GM15510 (cell line): ENCODE data around the gene KRTAP19-8.

Experiments used
- POLR2A ChIP-seq: IDR thresholded peaks from 3 replicates; pipeline ENCODE4 v1.6.1; 2011; ENCODE audit warnings: borderline replicate concordance; ENCODE audit not compliant: insufficient read length; ENCODE audit errors: extremely low read depth

The KRTAP19-8 gene

DNA sequence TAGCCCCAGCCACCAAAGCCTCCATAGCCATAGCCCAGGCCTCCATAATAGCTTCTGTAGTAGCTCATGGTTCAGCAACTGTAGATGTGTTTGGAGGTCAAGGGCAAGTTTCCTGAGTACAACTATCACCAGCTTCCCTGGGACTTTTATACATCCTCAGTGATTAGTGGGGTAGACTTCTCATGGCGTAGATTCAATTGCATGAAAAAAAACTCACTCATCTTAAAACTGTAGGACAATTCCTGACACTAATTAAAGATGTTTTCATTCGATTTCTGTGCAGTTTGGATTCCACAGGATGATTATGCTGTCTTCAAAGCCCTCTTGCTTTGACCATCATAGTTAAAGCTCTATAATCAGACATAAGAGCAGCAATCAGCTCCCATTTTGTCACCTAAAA, at the start of gene KRTAP19-8:
Gene KRTAP19-8, minus strand, starts transcription at position 101 of the 400 bp plus-strand sequence. Its CDS starts 33 bp downstream, at position 68.
- no peak for TF ChIP-seq POLR2A

DNA sequence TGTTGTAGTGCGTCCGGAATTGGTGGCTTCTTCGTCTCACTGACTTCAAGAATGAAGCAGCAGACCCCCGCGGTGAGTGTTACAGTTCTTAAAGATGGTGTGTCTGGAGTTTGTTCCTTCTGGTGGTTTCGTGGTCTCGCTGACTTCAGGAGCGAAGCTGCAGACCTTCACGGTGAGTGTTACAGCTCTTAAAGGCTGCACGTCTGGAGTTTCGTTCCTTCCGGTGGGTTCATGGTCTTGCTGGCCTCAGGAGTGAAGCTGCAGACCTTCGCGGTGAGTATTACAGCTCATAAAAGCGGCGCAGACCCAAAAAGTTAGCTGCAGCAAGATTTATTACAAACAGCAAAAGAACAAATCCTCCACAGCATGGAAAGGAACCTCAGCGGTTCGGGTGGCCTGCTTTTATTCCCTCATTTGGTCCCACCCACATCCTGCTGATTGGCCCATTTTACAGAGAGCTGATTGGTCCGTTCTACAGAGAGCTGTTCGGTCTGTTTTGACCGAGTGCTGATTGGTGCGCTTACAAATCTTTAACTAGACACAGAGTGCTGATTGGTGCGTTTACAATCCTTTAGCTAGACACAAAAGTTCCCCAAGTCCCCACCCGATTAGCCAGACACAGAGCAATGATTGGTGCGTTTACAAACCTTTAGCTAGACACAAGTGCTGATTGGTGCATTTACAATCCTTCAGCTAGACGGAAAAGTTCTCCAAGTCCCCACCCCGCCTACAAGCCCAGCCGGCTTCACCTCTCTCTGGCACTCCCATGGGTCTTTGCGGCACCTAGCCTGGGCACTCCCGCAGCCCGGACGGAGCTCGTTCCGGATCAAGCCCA, 49.6 kb upstream of the KRTAP19-8 start:
- TF ChIP-seq POLR2A = no peak

- no peak for TF ChIP-seq POLR2A
These were observed 46.4 kb upstream of the KRTAP19-8 start for GRCh38 chr21:31084689-31085088.

DNA sequence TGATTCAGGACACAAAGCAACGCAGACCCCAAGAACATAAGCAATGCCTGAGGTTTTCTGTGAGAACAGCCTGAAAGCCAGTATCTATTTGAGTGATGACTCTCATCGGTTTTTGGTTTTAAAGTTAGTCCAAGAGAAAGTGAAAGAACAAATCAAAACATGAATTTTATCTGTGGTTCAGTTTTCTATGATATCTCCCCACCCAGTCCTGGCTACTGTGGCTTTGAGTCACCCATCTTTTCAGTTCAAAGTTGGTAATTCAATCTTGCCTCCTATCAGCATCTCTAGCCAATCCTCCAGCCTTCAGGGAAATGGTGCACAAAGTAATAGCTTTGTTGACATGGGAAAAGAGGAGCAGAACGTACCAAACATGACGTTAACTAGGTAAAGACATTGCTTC, 40.5 kb upstream of the KRTAP19-8 start:
- no peak for TF ChIP-seq POLR2A

GRCh38 chr21:31078216-31078615, 39.9 kb upstream of the KRTAP19-8 start:
- no peak for TF ChIP-seq POLR2A

DNA sequence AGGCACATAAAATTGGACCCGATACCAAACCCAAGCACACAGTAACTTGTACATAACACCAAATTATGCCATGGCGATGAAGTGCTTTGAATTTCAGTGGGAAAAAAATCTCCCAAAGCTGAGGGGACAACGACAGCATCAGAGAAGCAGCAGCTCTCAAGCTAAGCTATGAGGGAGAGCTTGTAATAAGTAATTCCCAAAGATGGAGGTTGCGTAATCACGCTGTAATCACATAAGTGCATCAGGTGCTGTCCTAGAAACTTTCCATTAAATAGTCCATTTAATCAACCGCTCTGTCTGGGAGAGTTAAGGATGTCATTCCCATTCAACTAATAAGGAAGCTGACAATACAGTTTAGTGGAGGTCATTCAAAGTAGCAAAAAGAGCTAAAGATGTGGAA, 37.6 kb upstream of the KRTAP19-8 start:
- no peak for TF ChIP-seq POLR2A

GRCh38 chr21:31072533-31072932, 34.3 kb upstream of the KRTAP19-8 start:
- TF ChIP-seq POLR2A = no peak

GRCh38 chr21:31064803-31065202, 26.5 kb upstream of the KRTAP19-8 start:
- no peak for TF ChIP-seq POLR2A

- no peak for TF ChIP-seq POLR2A
These were observed 14.3 kb upstream of the KRTAP19-8 start for GRCh38 chr21:31052489-31053142.

DNA sequence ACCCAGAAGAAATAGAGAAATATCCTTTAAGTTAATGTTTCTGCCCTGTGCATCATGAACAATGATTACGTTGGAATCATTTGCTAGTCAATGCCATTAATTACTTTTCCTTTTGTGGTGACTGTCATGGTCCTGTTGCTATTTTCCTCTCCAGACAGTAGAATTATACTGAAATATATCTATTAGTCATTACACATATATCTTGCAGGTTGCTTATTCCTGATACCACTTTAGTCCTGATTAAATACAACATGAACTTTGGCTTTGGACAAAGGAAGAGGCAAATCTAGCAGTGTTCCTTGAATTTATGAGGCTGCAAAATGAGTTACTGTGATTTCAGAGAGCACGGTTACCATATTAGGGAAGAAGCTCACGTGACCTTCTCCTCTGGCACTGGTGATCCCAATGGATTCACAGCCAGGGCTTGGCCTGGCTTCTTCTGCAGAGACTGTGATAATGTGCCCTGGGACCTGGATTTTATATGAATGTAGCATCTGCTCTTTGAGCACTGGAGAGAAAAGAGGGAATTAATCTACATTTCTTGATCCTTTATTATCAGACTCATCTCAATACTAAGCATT, 12.4 kb upstream of the KRTAP19-8 start:
- no peak for TF ChIP-seq POLR2A

DNA sequence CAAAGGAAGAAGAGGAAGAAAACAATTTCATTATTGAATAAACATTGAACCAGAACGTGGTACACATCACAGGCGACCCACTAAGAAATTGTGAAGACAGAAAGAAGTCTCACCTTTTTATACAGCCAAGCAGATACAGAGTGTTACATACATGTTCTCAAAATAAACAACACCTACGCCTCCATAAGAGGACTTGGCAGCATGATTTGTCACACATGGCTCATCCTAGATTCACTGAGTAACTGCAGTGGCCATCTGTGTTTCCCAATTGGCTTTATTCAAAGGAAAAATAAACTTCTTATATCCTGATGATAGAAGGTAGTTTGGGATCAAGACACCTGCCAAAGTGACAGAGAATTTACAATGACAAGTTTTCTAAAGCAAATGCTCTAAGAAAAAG, 7.6 kb upstream of the KRTAP19-8 start:
- no peak for TF ChIP-seq POLR2A

DNA sequence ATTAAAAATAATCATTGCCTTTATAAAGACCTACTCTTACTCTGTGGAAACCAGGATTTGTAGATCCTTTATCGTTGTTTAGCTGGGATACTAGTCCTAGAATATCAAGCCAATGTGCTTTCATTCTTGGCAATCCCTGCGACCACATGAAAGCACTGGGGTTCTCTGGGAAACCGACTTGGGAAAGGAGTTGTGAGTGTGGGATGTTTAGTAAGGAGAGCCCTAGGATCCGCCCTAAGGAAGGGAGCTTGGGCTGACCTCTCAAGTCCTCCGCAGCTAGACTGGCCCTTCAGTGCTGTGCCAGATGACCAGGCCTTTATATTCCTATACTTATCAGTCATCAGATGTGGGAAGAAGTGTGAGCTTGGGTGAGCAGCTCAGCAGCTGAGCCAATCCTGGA, 5.2 kb upstream of the KRTAP19-8 start:
- no peak for TF ChIP-seq POLR2A

DNA sequence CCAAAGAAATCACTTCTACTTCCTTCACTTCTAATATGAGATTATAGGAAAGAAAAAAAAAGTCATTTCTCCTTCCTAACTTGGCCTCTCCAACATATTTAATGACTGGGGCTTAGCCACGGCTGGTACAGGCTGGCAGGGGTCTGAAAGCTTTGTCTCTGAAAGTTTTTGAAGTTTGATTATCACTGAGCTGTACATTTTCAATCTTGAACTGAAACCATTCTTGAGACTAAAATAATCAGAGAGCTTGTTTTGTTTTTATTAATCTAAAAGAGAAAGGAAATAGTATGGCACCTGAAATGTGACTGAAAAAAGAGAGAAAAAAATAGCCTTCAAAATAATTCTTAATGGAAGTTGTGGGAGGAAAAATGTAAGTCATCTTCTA, 3.8 kb upstream of the KRTAP19-8 start:
- TF ChIP-seq POLR2A = no peak

DNA sequence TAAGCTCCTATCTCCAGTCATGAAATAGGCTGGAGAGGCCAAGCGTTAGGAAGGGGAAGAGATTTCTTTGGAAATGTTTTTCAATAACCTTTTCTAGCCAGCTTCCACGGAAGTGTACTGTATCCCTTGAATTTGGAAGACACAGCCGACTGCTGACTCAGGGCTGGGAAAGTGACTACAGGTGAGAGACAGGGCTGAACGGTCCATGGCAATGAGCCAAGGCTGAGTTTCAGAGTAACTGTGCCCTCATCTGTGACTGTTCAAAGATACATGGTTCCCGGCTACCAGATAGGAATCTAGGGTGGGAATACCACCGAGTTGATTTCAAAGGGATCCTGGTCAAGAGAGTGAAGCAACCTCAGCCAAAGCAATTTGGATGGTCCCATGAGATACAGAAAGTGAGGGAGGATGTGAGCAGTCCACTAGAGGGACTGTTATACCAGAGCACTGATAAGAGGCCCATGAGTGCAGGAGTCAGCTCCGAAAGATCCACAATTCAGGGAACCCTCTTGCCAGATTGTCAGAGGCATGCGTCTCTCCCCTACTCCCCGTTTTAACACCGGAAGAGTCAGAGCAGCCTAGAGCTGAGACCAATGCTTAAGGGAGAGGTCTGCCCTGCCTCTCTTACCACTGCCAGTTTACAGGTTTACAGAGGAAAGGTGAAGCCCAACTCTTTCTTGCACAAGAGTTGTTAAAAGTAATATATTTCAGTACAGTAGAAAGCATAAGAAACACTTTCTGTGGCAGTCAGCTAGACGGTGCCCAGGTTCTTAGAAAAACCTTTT, 3.2 kb upstream of the KRTAP19-8 start:
- no peak for TF ChIP-seq POLR2A

- TF ChIP-seq POLR2A = no peak
These were observed 3.9 kb downstream of the KRTAP19-8 start for GRCh38 chr21:31034378-31034777.
